ENCODE measurements around the gene AHDC1. TPM values are rescaled to one million over a fixed set of nuclear protein-coding genes. Genes with fewer than 3 reads are reported as not detected.

The AHDC1 gene
- total and polyA plus RNA-seq, 2 of the 13 experiments (the other 11 are each of a cell fraction or from before 2014, with no cell fraction given): 1.0 to 2.7 TPM

GRCh38 chr1:27504588-27505419, 99.1 kb downstream of the AHDC1 start (continued):
- no peak for TF ChIP-seq THAP7 (CRISPR knock-in tag; IDR thresholded peaks at IDR 0.05)
- no peak for TF ChIP-seq HIVEP1 (CRISPR knock-in tag; IDR thresholded peaks at IDR 0.05)
- no peak; the same call in 1 of the 2 replicates for TF ChIP-seq ZHX2 (IDR thresholded peaks at IDR 0.05; ENCODE audit: low read depth)
- TF ChIP-seq ZHX2 (CRISPR knock-in tag; IDR thresholded peaks at IDR 0.05; ENCODE audit: borderline replicate concordance): no peak
- no peak for TF ChIP-seq PRDM10 (CRISPR knock-in tag; IDR thresholded peaks at IDR 0.05; ENCODE audit: low read depth)
- peak; percentile 29; the same call in 1 of the 2 replicates for TF ChIP-seq GLI4 (CRISPR knock-in tag; IDR thresholded peaks at IDR 0.05; ENCODE audit: borderline replicate concordance)
- TF ChIP-seq BORCS8-MEF2B (CRISPR knock-in tag; IDR thresholded peaks at IDR 0.05): peak; percentile 30; the same call in 1 of the 2 replicates
- TF ChIP-seq TP53 (CRISPR knock-in tag; conservative IDR thresholded peaks at IDR 0.05): no peak
- no peak for TF ChIP-seq TAF15 (IDR thresholded peaks at IDR 0.05; ENCODE audit: low read depth, low read length, poor library complexity, severe bottlenecking)
- no peak for TF ChIP-seq CSRNP2 (CRISPR knock-in tag; conservative IDR thresholded peaks at IDR 0.05; ENCODE audit: low read depth)
- no peak for TF ChIP-seq FOSL2 (CRISPR knock-in tag; IDR thresholded peaks at IDR 0.05)
- peak; percentile 79 for TF ChIP-seq GABPB1 (CRISPR knock-in tag; IDR thresholded peaks at IDR 0.05)

Measured in HepG2 (cell line).